HG02870 (cell line): ENCODE data around the gene GNAS-AS1.
"Not testable (repeated sequence)": the region's sequence is repeated elsewhere in the genome, so short reads cannot be mapped to it uniquely, and the experiment has no call there.

Experiments
- ATAC-seq: cut with Tn5 transposase; IDR thresholded peaks from one replicate; pipeline ENCODE4 v1.9.1; 2021; ENCODE audit warnings: mild to moderate bottlenecking, moderate library complexity; ENCODE audit not compliant: unreplicated experiment

GNAS-AS1 gene

DNA sequence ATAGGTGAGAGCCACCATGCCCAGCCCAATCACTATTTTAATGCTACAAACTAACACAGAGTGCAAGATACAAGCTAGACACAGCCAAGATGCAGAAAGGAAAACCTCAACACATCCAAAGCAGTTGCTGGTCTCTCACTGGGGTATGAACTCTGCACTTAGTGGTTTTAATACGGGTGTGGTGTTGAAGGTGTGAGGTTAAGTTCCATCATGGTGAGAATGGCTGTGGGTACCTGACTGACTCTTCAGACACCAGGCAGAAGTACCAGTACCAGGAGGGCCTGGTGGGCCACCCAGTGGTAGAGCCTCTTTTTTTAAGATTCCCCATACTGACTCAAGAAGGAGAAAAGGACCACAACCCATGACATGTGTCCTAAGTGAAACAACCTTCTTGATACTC, 13.0 kb downstream of the GNAS-AS1 start:
- no peak for ATAC-seq

DNA sequence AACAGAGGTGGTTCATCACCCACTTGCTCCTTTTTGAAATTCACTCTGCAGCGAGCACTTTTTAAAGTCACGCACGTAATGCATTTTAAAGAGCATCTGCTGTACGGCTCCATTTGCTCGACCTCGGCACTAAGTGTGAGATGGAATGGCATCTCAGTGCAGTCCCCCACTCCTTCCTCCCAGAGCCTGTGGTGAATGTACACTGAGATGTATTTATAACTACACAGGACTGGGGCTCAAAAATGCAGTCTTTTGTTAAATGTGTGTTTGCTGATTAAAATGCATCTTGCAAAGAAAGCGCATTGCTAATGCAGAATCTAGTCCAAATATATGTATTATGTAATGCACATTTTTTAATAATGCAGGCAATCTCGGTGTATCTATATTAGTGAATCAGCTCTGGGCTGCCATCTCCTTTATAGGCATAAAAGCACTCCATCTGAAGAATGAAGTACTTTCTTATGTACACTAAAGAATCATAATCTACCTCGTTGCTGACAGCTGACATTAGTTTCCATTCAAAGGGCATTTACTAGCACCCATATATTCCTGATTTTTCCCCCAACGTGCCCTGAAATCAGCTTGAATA, 14.0 kb downstream of the GNAS-AS1 start:
- ATAC-seq = no peak

DNA sequence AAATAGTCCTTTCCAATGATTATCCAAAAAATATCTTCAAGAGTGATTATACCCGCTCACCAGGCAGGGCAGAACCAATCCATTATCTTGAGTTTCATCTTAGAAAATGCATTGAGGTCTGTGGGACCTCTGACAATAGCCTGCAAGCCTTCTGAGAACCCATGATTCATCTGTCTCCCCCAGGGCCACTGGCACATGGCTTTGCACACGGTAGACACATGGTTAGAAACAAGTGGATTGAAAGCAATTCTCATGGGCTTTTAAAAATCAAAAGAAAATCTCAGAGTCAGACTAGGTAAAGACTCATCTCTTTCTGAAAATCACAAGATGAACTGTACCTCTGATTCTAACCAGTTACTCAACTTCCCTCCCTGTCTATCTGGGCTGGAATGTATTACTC, 15.5 kb downstream of the GNAS-AS1 start:
- no peak for ATAC-seq

DNA sequence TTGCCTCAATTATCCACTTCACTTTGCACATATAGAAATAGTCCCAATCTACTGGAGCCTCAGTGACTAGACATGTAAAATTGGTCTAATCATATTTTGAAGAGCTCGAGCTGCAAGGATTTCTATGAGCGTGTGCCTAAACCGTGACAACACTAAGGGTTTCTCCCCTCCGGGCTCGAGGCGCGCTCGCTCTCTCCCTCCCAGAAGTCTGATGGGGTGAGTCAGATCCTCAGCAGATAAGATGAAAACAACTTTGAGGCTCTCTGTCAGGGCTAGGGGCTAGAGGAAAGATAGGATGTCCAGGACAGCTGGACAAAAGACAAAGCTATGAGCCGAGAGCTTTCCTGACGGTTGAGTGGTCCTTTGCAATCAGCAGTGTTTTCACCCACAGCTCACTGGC, 16.8 kb downstream of the GNAS-AS1 start:
- ATAC-seq = no peak

DNA sequence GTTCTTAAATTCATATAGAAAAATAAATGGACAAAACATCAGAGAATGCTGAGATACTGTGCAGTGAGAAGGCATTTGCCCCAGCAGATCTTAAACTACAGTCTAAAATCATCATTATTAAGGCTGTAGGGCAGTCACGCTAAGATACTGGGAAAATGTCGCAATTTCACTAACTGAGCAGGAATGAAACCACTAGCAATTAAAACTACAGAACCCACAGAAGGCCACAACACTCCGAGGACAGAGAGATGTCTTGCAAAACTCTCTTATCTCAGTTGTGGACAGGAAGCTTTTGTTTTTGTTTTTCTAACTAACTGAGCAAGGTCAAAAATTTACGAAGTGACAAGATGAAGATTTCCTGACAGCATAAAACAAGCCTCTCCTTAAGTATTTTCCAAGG, 18.2 kb downstream of the GNAS-AS1 start:
- no peak for ATAC-seq

DNA sequence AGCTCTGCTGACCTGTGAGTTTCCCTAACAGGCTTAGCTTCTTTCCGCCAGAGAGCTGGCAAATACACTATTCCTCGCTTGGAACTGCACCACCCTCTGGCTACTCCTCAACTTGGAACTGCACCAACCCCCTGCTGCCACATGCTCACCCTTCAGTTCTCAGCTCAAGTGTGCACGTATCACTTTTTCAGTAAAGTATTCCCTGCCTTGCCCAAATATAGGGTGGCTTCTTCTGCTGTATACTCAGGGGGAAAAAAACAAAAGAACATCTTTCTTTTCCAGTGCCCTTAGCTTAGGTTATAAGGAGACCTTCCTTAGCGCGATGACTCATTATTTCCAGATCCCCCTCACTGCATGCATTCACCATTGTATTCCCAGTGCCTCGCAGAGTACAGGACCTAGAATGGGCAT, 21.2 kb downstream of the GNAS-AS1 start:
- ATAC-seq = no peak

DNA sequence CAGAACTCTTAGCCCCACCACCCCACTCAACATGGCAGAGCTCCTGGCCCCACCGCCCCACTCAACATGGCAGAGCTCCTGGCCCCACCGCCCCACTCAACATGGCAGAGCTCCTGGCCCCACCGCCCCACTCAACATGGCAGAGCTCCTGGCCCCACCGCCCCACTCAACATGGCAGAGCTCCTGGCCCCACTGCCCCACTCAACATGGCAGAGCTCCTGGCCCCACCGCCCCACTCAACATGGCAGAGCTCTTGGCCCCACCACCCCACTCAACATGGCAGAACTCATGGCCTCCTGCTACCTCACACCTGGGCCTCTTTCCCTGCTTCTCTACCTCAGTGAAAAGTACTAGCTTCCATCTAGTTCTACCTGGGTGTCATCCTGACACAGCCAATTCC, 21.9 kb downstream of the GNAS-AS1 start:
- not testable (repeated sequence) for ATAC-seq

DNA sequence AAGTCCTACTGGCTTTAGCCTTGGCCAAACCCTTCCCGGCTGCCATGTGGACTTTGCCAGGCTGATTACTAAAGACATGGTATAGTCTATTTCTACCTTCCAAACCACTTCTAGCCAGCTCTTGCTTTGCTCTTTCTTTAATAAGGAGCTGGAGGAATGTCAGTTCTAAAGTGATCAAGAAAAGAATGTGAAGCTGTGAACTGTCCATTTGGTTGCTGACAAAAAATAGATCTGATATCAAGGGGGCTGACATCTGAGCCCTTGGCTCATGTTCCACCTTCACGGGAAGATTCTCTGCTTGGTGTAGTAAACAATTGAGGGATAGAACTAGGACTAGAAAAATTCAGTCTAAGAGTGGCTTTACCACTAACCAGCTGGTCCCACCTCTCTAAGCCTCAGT, 22.6 kb downstream of the GNAS-AS1 start:
- ATAC-seq = no peak

DNA sequence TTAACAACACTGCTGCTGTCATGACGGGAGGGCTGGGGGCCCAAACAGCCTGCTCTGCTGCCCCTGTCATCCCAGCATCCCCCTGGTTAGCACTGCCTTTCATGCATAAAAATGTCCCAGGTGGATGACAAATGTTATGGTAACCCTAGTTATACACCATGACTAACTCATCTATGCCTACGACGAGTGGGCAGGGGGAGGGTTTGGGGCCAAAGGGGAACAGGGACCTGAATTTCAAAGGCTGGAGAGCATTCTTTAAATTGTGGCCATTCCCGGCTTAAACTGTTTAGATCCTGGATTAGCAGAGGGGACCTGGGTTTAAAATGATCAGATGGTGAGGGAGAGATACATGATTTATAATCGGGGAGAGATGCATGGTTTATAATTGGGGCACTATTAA, 24.4 kb downstream of the GNAS-AS1 start:
- no peak for ATAC-seq

DNA sequence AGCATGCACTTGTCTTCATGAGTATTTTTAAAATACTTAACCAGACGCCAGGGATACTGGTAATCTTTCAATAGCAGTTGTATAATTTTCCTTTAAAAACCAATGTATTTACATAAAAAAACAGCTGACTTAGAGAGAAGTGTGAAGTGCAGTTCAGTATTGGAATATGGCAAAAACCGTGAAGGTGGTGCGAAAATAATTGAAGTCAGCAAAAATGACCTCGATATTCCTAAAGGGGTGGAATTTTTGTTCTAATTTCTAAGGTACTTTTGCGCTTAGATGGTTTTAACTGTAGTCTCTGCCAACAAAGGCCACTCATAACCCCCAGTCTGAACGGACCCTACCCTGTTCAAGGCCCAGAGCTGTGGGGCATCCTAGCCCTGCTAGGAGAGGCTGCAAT, 25.3 kb downstream of the GNAS-AS1 start:
- no peak for ATAC-seq

DNA sequence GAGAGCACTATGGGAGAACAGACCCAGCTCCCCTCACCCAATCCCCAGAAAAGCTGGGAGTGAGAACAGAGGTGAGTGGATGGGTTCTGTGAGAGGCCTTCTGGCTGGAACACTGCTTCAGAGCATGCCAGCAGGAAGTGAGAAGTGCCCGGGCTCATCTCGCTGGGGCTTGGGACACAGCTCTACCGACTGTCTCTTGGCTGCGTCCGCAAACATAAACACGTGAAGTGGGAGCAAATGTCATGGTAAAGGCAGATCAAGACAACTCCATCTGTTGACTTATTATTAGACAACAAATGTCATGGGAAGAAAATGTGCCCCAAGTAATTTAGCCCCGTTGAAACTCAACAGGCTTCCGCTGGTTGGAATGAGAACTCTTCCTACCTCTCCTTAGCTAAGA, 25.9 kb downstream of the GNAS-AS1 start:
- ATAC-seq = no peak

DNA sequence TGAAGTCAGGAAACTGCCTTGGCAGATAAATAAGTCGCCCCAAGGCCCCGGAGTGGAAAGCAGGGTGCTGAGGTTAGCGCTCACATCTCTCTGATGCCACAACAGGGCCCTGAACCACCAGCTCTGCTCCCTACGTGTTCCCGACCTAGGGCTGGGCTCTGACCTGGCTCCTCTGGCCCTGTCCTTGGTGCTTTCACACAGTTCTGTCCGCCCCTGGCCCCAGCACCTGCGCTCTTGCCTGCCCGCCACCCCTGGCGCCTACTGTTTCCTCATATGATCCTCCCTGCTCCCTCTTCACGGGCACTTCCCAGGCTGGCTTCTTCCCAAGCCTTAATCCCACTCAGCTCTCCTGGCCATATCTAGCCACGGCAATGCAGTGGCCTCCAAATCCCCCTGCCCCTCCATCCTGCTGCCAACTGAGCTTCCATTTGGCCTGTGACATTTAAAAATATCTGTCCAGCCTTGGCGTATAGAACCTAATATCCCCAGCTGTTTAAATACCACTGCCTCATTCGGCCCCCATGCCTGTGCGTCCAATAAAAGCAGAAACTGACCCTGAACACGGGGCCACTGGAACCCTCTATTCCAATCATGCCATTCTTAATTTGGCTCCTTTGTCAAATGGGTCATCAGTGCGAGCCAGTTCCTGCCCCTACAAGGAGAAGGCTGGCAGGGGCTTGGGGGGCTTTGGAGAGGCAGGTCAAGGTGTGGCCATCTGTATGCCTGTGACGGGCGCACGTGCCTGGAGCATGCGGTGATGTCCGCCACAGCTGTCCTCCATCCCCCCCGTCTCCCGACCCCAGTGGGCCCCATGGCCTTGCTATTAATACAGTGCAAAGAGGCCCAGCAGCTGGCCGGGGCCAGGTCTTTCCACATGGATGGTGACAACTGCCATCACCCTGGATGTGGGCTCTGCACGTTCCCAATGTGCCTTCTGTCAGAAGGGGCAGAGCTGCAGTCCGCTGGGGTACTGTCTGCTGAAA, 27.7 kb downstream of the GNAS-AS1 start:
- ATAC-seq = no peak

DNA sequence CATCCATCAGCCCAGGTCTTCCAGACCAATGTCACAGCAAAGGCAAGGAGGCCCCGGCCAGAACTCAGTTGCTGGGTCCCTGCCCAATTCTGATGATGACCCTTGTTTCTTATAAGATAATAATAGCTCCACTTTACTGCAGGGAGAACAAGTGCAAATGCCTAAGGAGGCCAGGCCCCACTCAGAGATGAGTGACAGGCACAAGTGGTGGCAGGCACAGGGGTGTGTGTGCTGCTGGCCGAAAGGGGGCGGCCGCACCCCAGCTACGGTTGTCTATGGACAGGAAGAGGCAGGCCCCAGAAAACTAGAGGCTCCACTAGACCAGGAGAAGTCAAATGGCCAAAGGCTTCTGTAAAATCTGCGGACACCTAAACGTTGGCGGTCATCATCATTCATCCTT, 28.6 kb downstream of the GNAS-AS1 start:
- no peak for ATAC-seq

DNA sequence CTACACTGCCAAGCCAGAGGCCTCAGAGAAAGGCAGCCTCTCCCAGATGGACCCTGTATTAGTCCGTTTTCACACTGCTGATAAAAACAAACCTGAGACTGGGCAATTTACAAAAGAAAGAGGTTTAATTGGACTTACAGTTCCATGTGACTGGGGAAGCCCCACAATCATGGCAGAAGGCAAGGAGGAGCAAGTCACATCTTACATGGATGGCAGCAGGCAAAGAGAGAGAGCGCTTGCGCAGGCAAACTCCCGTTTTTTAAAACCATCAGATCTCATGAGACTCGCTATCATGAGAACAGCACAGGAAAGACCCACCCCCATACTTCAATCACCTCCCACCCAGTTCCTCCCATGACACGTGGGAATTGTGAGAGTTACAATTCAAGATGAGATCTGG, 30.2 kb downstream of the GNAS-AS1 start:
- ATAC-seq = not testable (repeated sequence)

DNA sequence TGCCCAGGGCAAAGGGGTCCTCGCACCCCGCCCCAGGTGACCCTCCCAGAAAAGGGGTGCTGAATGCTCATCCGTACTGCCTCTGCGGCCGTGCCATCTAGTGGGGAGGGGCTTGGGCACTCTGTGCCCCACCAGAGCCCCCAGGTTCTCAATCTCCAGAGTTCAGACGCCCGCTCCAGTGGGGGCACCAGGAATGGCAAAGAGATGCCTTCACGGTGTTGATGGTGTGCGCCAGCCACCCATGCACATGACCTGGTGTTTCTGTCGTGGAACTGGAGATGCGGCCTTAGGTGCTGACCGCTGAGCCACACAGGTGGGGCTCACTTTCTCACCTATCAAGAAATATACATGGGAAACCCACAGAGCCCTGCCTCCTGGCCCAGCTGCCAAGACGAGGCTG, 30.8 kb downstream of the GNAS-AS1 start:
- no peak for ATAC-seq

DNA sequence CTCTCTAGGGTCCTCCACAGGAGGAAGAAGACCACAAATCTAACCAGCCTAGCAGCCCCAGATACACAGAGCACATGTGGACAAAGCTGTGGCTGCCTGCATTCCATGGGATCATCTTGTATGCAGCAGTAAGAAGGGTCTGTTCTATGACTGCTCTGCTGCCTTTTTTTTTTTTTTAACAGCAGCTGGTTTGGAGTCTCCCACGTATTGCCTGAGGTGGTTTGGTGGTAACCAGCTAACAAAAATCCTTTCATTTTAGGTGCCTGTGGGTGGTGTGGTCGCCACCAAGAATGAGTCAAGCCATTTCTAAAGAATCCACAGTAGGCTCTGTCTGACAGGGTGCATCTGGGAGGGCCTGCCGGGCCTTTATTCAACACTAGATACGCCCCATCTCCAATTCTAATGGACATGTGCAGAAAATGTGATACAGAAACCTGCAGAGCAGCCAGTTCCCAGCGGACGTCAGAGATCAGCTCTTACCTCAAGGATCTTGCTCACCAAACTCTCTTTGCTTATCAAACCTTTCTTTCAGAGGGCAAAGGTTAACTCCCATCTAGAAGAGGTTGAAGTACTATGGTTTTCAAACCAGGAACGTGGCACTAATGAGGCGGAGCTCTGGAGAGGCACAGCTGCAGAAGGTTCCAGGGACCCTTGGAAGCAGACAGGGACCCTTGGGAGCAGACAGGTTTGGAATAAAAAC, 32.0 kb downstream of the GNAS-AS1 start:
- ATAC-seq = no peak

DNA sequence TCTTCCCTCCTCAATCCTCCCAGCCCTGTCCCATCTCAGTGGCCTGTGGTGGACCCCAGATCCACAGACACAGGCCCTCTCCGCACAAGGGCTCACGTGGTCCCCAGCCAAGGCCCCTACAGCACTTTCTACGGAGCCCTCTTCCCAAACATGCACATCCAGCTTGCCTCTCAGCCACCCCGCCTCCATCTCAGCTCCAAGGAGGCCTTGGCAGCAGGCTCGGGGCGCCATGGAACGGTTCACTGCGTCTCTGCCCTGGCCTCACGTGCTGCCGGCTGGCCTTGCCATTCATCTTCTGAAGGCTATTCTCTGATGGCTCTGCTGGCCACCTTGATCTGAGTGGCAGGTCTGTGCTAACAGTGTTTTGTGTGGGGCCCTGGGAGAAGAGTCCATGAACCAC, 33.0 kb downstream of the GNAS-AS1 start:
- no peak for ATAC-seq

DNA sequence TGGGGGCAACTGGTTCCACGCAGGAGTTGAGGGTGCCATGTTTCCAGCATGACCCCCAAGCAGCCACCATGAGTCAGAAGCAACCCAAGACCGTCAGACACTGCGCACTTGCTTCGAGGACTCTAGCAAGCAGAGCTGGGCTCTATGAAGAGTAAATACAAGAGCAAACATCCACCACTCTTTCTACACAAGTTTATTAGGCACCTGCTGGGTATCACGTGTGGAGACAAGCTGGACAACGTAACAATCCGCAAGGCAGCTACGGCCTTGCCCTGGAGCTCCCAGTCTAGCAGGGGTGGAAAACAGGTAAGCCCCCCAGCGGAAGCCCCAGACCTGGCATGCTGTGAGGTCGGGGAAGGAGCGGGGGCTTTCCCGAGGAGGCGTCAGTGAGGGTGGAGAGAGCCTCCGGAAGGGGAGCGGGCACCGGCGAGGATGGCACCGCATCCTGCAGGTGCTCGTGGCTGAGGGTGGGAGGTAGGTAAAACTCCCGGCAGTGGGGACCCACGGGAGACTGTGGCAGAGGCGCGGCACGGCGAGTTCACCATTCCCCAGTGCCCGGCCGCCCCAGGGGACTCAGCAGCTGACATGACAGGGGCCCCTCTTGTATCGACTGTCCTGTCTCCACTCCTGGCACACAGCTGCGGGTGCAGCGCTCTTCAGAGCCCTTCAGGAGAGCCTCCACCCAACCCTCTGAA, 33.6 kb downstream of the GNAS-AS1 start:
- ATAC-seq = no peak

DNA sequence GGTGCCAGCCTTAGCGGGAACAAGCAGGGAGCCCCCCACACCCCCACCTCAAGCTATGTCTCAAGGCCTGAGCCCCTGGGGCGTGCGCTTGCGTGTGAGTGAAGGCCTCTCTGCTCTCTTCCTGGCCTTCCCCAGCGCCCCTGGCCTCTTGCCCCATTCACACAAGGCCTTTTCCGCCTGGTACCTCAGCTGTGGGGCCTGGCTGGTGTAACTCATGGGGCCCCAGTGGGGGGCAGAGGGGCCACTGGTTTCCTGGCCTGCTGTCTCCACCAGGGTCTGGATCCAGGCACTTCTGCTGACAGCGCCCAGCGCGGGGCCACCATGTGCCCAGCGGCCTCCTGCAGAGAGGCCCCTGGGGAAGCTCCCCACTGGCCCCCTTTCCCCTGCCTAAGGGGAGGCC, 34.7 kb downstream of the GNAS-AS1 start:
- no peak for ATAC-seq

DNA sequence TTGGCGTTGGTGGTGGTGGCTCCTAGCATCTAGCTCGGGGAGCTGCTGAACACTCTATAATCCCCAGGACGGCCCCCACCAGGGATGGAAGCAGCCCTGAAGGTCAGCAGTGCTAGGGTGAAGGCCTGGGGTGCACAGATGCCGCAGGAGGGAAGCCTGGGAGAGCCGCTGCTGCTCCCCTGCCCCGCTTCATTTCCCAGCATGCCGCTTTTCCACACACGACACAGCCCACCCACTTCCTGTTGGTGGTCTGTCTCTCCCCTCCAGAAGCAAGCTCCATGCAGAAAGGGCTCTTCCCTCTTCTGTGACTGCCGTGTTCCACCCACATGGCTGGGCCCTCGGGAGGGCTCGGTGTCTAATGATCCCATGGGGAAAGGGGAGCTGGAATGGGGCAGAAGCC, 35.3 kb downstream of the GNAS-AS1 start:
- no peak for ATAC-seq

DNA sequence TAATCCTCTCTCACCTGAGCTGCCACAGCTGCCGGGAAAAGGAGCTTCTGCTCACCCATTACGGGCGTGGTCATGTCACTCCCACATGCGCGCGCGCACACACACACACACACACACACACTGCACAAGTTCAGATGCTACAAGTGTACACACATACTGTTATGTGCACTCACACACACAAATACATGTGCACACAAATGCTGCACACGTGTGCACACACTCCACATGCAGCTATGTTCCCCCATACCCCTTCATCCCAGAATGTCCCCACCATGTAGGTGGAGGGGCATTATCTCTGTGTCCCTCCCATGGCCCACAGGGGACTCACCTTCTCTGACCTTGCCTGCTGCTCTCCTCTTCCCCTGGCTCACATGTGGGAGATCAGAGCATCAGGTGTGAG, 37.3 kb downstream of the GNAS-AS1 start:
- ATAC-seq = no peak
